ENCODE measurements around the gene TSR3. TPM values are rescaled to one million over a fixed set of nuclear protein-coding genes. Genes with fewer than 3 reads are reported as not detected.

Gene TSR3
- total and polyA plus RNA-seq, 2 donors, result 22.3 to 62.1 TPM

- no peak for DNase-seq (ENCODE audit: extremely low spot score)
- Histone ChIP-seq H3K36me3 (ENCODE audit: insufficient read depth) (no peaks in the 10 kb centered on the region), H3K4me3 (ENCODE audit: low read depth, low read length) (no peak overlapping the region), H3K27ac (ENCODE audit: low read depth) (no peak overlapping the region), H3K4me1 (ENCODE audit: insufficient read depth) (no peaks in the 10 kb centered on the region)
- WGBS, result 66% methylated on average over 12 of the region's 12 CpGs
Observed at GRCh38 chr16:1305823-1306222, 45.9 kb downstream of the TSR3 start.

- WGBS, result 73% methylated on average over 12 of the region's 12 CpGs
- Histone ChIP-seq H3K4me3 (ENCODE audit: low read depth, low read length) (no peak overlapping the region), H3K36me3 (ENCODE audit: insufficient read depth) (no peaks in the 10 kb centered on the region), H3K27ac (ENCODE audit: low read depth) (no peak overlapping the region), H3K4me1 (ENCODE audit: insufficient read depth) (no peaks in the 10 kb centered on the region)
- DNase-seq (ENCODE audit: extremely low spot score), result no peak
Observed at GRCh38 chr16:1301562-1301961, 50.1 kb downstream of the TSR3 start.

- 11% methylated on average over 42 of the region's 42 CpGs for WGBS
- Histone ChIP-seq H3K36me3 (ENCODE audit: insufficient read depth) (no peaks in the 10 kb centered on the region), H3K4me3 (ENCODE audit: low read depth, low read length) (no peak overlapping the region), H3K4me1 (ENCODE audit: insufficient read depth) (no peaks in the 10 kb centered on the region), H3K27ac (ENCODE audit: low read depth) (peak overlapping the region; percentile 31)
- no peak for DNase-seq (ENCODE audit: extremely low spot score)
Observed at GRCh38 chr16:1300664-1301476, 50.8 kb downstream of the TSR3 start.

GRCh38 chr16:1299868-1300203, 51.8 kb downstream of the TSR3 start:
- no peaks in the 10 kb centered on the region for H3K4me1 ChIP-seq (ENCODE audit: insufficient read depth)
- no peak for DNase-seq (ENCODE audit: extremely low spot score)
- H3K4me3 ChIP-seq (ENCODE audit: low read depth, low read length), result no peak overlapping the region
- 80% methylated on average over 12 of the region's 12 CpGs for WGBS
- peak overlapping the region; percentile 55 for H3K27ac ChIP-seq (ENCODE audit: low read depth)
- no peaks in the 10 kb centered on the region for H3K36me3 ChIP-seq (ENCODE audit: insufficient read depth)

Other genes with a start within 250 kb of the TSR3 start
- 10.6 TPM for gene CACNA1H, start 198.8 kb downstream of the TSR3 start, total RNA-seq
- 151 TPM for gene CACNA1H, start 198.8 kb downstream of the TSR3 start, polyA plus RNA-seq
- gene TPSG1, start 126.6 kb downstream of the TSR3 start, total RNA-seq, result not detected
- gene TPSG1, start 126.6 kb downstream of the TSR3 start, polyA plus RNA-seq, result 0.71 TPM
- gene TPSB2, start 121.7 kb downstream of the TSR3 start, total RNA-seq, result 4.4 TPM
- 80.3 TPM for gene TPSB2, start 121.7 kb downstream of the TSR3 start, polyA plus RNA-seq
- 10.8 TPM for gene TPSAB1, start 111.2 kb downstream of the TSR3 start, total RNA-seq
- 72.9 TPM for gene TPSAB1, start 111.2 kb downstream of the TSR3 start, polyA plus RNA-seq
- gene TPSD1, start 95.8 kb downstream of the TSR3 start, total RNA-seq, result 1.1 TPM
- gene TPSD1, start 95.8 kb downstream of the TSR3 start, polyA plus RNA-seq, result 2.1 TPM
- 41.9 TPM for gene UBE2I, start 42.2 kb downstream of the TSR3 start, total RNA-seq
- gene UBE2I, start 42.2 kb downstream of the TSR3 start, polyA plus RNA-seq, result 84.1 TPM
- gene BAIAP3, start 18.2 kb downstream of the TSR3 start, total RNA-seq, result 0.63 TPM
- gene BAIAP3, start 18.2 kb downstream of the TSR3 start, polyA plus RNA-seq, result 2.7 TPM
- 28.0 TPM for gene GNPTG, start 53 bp upstream of the TSR3 start, total RNA-seq
- 70.4 TPM for gene GNPTG, start 53 bp upstream of the TSR3 start, polyA plus RNA-seq
- 11.2 TPM for gene UNKL, start 62.8 kb upstream of the TSR3 start, total RNA-seq
- gene UNKL, start 62.8 kb upstream of the TSR3 start, polyA plus RNA-seq, result 18.7 TPM
- 8.5 TPM for gene UQCC4, start 68.9 kb upstream of the TSR3 start, total RNA-seq
- gene UQCC4, start 68.9 kb upstream of the TSR3 start, polyA plus RNA-seq, result 26.4 TPM
- gene PERCC1, start 79.2 kb upstream of the TSR3 start, total RNA-seq, result not detected
- gene PERCC1, start 79.2 kb upstream of the TSR3 start, polyA plus RNA-seq, result not detected
- gene CCDC154, start 92.7 kb upstream of the TSR3 start, total RNA-seq, result 0.37 TPM
- gene CCDC154, start 92.7 kb upstream of the TSR3 start, polyA plus RNA-seq, result 0.86 TPM
- gene CLCN7, start 123.2 kb upstream of the TSR3 start, total RNA-seq, result 19.6 TPM
- gene CLCN7, start 123.2 kb upstream of the TSR3 start, polyA plus RNA-seq, result 64.0 TPM
- not detected for gene PTX4, start 137.1 kb upstream of the TSR3 start, total RNA-seq
- gene PTX4, start 137.1 kb upstream of the TSR3 start, polyA plus RNA-seq, result 0.10 TPM
- 10.6 TPM for gene TELO2, start 141.5 kb upstream of the TSR3 start, total RNA-seq
- gene TELO2, start 141.5 kb upstream of the TSR3 start, polyA plus RNA-seq, result 39.7 TPM
- 10.0 TPM for gene TMEM204, start 181.8 kb upstream of the TSR3 start, total RNA-seq
- gene TMEM204, start 181.8 kb upstream of the TSR3 start, polyA plus RNA-seq, result 66.0 TPM

Data from urinary bladder (tissue), 4 donors.